Liver (tissue), 3 donors: ENCODE data around the gene SPR.

Experiments
- EGR1 ChIP-seq, 2 donors: IDR thresholded peaks; 2 replicates each; pipeline ENCODE4 v1.6.1; 2016 to 2018; ENCODE audit warnings: antibody characterized with exemption in 2 of 2, low read depth in 2 of 2
- JUND ChIP-seq, 2 donors: IDR thresholded peaks; 2 replicates each; pipeline ENCODE4 v1.6.1; 2016; ENCODE audit warnings: antibody characterized with exemption in 2 of 2
- RAD21 ChIP-seq, 2 donors: IDR thresholded peaks; 2 replicates each; pipeline ENCODE4 v1.6.1; 2016; ENCODE audit warnings: antibody characterized with exemption in 2 of 2, mild to moderate bottlenecking in 2 of 2
- REST ChIP-seq: IDR thresholded peaks from 2 replicates; pipeline ENCODE4 v1.6.1; 2016; ENCODE audit warnings: antibody characterized with exemption, mild to moderate bottlenecking
- SP1 ChIP-seq: IDR thresholded peaks from 2 replicates; pipeline ENCODE4 v1.6.1; 2018; ENCODE audit warnings: antibody characterized with exemption, mild to moderate bottlenecking
- YY1 ChIP-seq: IDR thresholded peaks from 2 replicates; pipeline ENCODE4 v1.6.1; 2016; ENCODE audit warnings: antibody characterized with exemption, mild to moderate bottlenecking
- TF ChIP-seq, protein P1 (sequence below): fragments of 150-350 bp; IDR thresholded peaks from 2 replicates; pipeline ENCODE4 v1.5.1; 2017; ENCODE audit warnings: improper control_type of control experiment, low read depth, low read length; ENCODE audit not compliant: missing input control
- TF ChIP-seq, protein P2 (sequence below): IDR thresholded peaks from 2 replicates; pipeline ENCODE4 v1.6.1; 2016; ENCODE audit warnings: antibody characterized with exemption
- TF ChIP-seq, protein P3 (sequence below): IDR thresholded peaks from 2 replicates; pipeline ENCODE4 v1.6.1; 2016; ENCODE audit warnings: antibody characterized with exemption
- TF ChIP-seq, protein P4 (sequence below): IDR thresholded peaks from 2 replicates; pipeline ENCODE4 v1.6.1; 2016; ENCODE audit warnings: antibody characterized with exemption
- donor health status: healthy.
- donor health status: healthy.

DNA sequence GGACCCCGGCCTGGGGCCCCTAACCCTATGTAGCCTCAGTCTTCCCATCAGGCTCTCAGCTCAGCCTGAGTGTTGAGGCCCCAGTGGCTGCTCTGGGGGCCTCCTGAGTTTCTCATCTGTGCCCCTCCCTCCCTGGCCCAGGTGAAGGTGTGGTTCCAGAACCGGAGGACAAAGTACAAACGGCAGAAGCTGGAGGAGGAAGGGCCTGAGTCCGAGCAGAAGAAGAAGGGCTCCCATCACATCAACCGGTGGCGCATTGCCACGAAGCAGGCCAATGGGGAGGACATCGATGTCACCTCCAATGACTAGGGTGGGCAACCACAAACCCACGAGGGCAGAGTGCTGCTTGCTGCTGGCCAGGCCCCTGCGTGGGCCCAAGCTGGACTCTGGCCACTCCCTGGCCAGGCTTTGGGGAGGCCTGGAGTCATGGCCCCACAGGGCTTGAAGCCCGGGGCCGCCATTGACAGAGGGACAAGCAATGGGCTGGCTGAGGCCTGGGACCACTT, 46.5 kb downstream of the SPR start:
- TF ChIP-seq, protein P1, sequence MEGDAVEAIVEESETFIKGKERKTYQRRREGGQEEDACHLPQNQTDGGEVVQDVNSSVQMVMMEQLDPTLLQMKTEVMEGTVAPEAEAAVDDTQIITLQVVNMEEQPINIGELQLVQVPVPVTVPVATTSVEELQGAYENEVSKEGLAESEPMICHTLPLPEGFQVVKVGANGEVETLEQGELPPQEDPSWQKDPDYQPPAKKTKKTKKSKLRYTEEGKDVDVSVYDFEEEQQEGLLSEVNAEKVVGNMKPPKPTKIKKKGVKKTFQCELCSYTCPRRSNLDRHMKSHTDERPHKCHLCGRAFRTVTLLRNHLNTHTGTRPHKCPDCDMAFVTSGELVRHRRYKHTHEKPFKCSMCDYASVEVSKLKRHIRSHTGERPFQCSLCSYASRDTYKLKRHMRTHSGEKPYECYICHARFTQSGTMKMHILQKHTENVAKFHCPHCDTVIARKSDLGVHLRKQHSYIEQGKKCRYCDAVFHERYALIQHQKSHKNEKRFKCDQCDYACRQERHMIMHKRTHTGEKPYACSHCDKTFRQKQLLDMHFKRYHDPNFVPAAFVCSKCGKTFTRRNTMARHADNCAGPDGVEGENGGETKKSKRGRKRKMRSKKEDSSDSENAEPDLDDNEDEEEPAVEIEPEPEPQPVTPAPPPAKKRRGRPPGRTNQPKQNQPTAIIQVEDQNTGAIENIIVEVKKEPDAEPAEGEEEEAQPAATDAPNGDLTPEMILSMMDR = no peak
- no peak for TF ChIP-seq RAD21 (IDR thresholded peaks at IDR 0.05)
- TF ChIP-seq YY1 = no peak
- no peak for TF ChIP-seq JUND (IDR thresholded peaks at IDR 0.05)
- TF ChIP-seq, protein P2, sequence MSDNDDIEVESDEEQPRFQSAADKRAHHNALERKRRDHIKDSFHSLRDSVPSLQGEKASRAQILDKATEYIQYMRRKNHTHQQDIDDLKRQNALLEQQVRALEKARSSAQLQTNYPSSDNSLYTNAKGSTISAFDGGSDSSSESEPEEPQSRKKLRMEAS = no peak
- no peak for TF ChIP-seq REST
- TF ChIP-seq, protein P3, sequence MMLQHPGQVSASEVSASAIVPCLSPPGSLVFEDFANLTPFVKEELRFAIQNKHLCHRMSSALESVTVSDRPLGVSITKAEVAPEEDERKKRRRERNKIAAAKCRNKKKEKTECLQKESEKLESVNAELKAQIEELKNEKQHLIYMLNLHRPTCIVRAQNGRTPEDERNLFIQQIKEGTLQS = no peak
- no peak for TF ChIP-seq SP1
- TF ChIP-seq, protein P4, sequence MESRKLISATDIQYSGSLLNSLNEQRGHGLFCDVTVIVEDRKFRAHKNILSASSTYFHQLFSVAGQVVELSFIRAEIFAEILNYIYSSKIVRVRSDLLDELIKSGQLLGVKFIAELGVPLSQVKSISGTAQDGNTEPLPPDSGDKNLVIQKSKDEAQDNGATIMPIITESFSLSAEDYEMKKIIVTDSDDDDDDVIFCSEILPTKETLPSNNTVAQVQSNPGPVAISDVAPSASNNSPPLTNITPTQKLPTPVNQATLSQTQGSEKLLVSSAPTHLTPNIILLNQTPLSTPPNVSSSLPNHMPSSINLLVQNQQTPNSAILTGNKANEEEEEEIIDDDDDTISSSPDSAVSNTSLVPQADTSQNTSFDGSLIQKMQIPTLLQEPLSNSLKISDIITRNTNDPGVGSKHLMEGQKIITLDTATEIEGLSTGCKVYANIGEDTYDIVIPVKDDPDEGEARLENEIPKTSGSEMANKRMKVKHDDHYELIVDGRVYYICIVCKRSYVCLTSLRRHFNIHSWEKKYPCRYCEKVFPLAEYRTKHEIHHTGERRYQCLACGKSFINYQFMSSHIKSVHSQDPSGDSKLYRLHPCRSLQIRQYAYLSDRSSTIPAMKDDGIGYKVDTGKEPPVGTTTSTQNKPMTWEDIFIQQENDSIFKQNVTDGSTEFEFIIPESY = no peak
- no peak for TF ChIP-seq EGR1 (IDR thresholded peaks at IDR 0.05; ENCODE audit: low read depth in 2 of 2)
